Neural progenitor cell (in vitro differentiated cells): ENCODE measurements around the gene SFSWAP. TPM values are rescaled to one million over a fixed set of nuclear protein-coding genes. Genes with fewer than 3 reads are reported as not detected.

Experiments used
- DNase-seq: peaks from one replicate; pipeline ENCODE4 v3.0.0-alpha.2; 2016; ENCODE audit warnings: low spot score
- H2AFZ ChIP-seq: fragments of 200-600 bp; sonication (generic); replicated peaks from 2 replicates; pipeline ENCODE4 v1.6.1; 2016; ENCODE audit warnings: antibody characterized with exemption
- H3F3A ChIP-seq: fragments of 200-600 bp; sonication (generic); 2 replicates; pipeline ENCODE4 v1.6.1; 2016; ENCODE audit warnings: antibody characterized with exemption, low read depth
- H3K27ac ChIP-seq: fragments of 200-600 bp; sonication (generic); 2 replicates; pipeline ENCODE4 v1.5.1; 2016; ENCODE audit warnings: mild to moderate bottlenecking
- H3K27me3 ChIP-seq: fragments of 200-600 bp; sonication (generic); 2 replicates; pipeline ENCODE4 v1.6.1; 2016; ENCODE audit warnings: mild to moderate bottlenecking, moderate library complexity
- H3K36me3 ChIP-seq: fragments of 200-600 bp; sonication (generic); 2 replicates; pipeline ENCODE4 v1.5.1; 2016
- H3K4me1 ChIP-seq: fragments of 200-600 bp; sonication (generic); 2 replicates; pipeline ENCODE4 v1.6.1; 2016; ENCODE audit warnings: mixed run types
- H3K4me2 ChIP-seq: fragments of 200-600 bp; sonication (generic); 2 replicates; pipeline ENCODE4 v1.6.1; 2016
- H3K4me3 ChIP-seq: fragments of 200-600 bp; sonication (generic); 2 replicates; pipeline ENCODE4 v1.5.1; 2016
- H3K79me2 ChIP-seq: fragments of 200-600 bp; sonication (generic); 2 replicates; pipeline ENCODE4 v1.6.1; 2016; ENCODE audit warnings: low read depth
- H3K9ac ChIP-seq: fragments of 200-600 bp; sonication (generic); 2 replicates; pipeline ENCODE4 v1.6.1; 2016
- H3K9me3 ChIP-seq: fragments of 200-600 bp; sonication (generic); 2 replicates; pipeline ENCODE4 v1.5.1; 2016; ENCODE audit warnings: low read depth
- H4K20me1 ChIP-seq: fragments of 200-600 bp; sonication (generic); 2 replicates; pipeline ENCODE4 v1.6.1; 2016; ENCODE audit warnings: low read depth
- H3K27ac Mint-ChIP-seq: 3 replicates; pipeline ENCODE4 v1.8.0; 2021; ENCODE audit warnings: mixed read lengths
- H3K27me3 Mint-ChIP-seq: 2 replicates; pipeline ENCODE4 v1.8.0; 2022; ENCODE audit warnings: low read depth, mild to moderate bottlenecking, inconsistent platforms, moderate library complexity, mixed read lengths; ENCODE audit not compliant: insufficient read depth
- H3K36me3 Mint-ChIP-seq: 3 replicates; pipeline ENCODE4 v1.8.0; 2021; ENCODE audit warnings: mixed read lengths
- H3K4me1 Mint-ChIP-seq: 3 replicates; pipeline ENCODE4 v1.8.0; 2021; ENCODE audit warnings: mixed read lengths
- H3K4me3 Mint-ChIP-seq: 3 replicates; pipeline ENCODE4 v1.8.0; 2021; ENCODE audit warnings: mild to moderate bottlenecking, moderate library complexity, mixed read lengths
- H3K9me3 Mint-ChIP-seq: 3 replicates; pipeline ENCODE4 v1.8.0; 2020; ENCODE audit warnings: mixed read lengths
- CTCF ChIP-seq: fragments of 200-600 bp; sonication (generic); IDR thresholded peaks from 2 replicates; pipeline ENCODE4 v1.5.1; 2017; ENCODE audit warnings: antibody characterized with exemption, mild to moderate bottlenecking
- EZH2 ChIP-seq: fragments of 200-600 bp; sonication (generic); IDR thresholded peaks from 2 replicates; pipeline ENCODE4 v1.6.1; 2017; ENCODE audit warnings: antibody characterized with exemption, mild to moderate bottlenecking, moderate library complexity
- EZH2phosphoT487 ChIP-seq: fragments of 200-600 bp; sonication (generic); IDR thresholded peaks from 2 replicates; pipeline ENCODE4 v1.6.1; 2017; ENCODE audit warnings: antibody characterized with exemption
- total RNA-seq: library from RNA; depleted of rRNA; stranded (reverse); fragments of >200 nt; gene quantifications from 2 replicates; pipeline ENCODE4 v1.2.3, GENCODE V29; 2015; ENCODE audit warnings: low replicate concordance

Gene SFSWAP
- total RNA-seq, 1 donor from 2014 or later: 37.0 TPM

GRCh38 chr12:131844656-131845055 lies 133.8 kb downstream of the SFSWAP start:
- Mint-ChIP-seq H3K27ac (no peak overlapping the region), H3K27me3 (peaks cover 8% of the 10 kb centered on the region), H3K9me3 (no peaks in the 10 kb centered on the region), H3K36me3 (no peaks in the 10 kb centered on the region), H3K4me3 (no peak overlapping the region), H3K4me1 (no peaks in the 10 kb centered on the region)
- Histone ChIP-seq H3K9ac (no peak overlapping the region), H3K79me2 (no peaks in the 10 kb centered on the region), H4K20me1 (no peaks in the 10 kb centered on the region), H3K27me3 (no peaks in the 10 kb centered on the region), H3K4me1 (no peaks in the 10 kb centered on the region), H3K36me3 (no peaks in the 10 kb centered on the region), H3K4me3 (no peak overlapping the region), H3K27ac (no peak overlapping the region), H3F3A (no peaks in the 10 kb centered on the region), H3K4me2 (no peak overlapping the region), H3K9me3 (no peaks in the 10 kb centered on the region), H2AFZ (no peak overlapping the region)
- no peak for TF ChIP-seq CTCF
- TF ChIP-seq EZH2: no peak
- TF ChIP-seq EZH2phosphoT487: no peak
- DNase-seq: no peak

- Histone ChIP-seq H3K9ac (no peak overlapping the region), H3K27ac (no peak overlapping the region), H3K79me2 (no peaks in the 10 kb centered on the region), H3F3A (no peaks in the 10 kb centered on the region), H2AFZ (no peak overlapping the region), H4K20me1 (no peaks in the 10 kb centered on the region), H3K4me2 (no peak overlapping the region), H3K36me3 (no peaks in the 10 kb centered on the region), H3K27me3 (no peaks in the 10 kb centered on the region), H3K9me3 (no peaks in the 10 kb centered on the region), H3K4me1 (no peaks in the 10 kb centered on the region), H3K4me3 (no peak overlapping the region)
- TF ChIP-seq CTCF (no peak), EZH2phosphoT487 (no peak), EZH2 (no peak)
- H3K4me3 Mint-ChIP-seq: peak overlapping the region; percentile 15
- H3K27me3 Mint-ChIP-seq: peaks cover 5% of the 10 kb centered on the region
- DNase-seq: no peak
- no peak overlapping the region for H3K27ac Mint-ChIP-seq
- H3K36me3 Mint-ChIP-seq: no peaks in the 10 kb centered on the region
- no peaks in the 10 kb centered on the region for H3K9me3 Mint-ChIP-seq
- H3K4me1 Mint-ChIP-seq: no peaks in the 10 kb centered on the region
Measured at GRCh38 chr12:131845121-131845520, 134.2 kb downstream of the SFSWAP start.

GRCh38 chr12:131847456-131847855 lies 136.6 kb downstream of the SFSWAP start:
- Histone ChIP-seq H2AFZ (no peak overlapping the region), H3K79me2 (no peaks in the 10 kb centered on the region), H3K27ac (no peak overlapping the region), H3K36me3 (no peaks in the 10 kb centered on the region), H4K20me1 (no peaks in the 10 kb centered on the region), H3K9ac (no peak overlapping the region), H3K4me1 (no peaks in the 10 kb centered on the region), H3K4me2 (no peak overlapping the region), H3K27me3 (no peaks in the 10 kb centered on the region), H3F3A (no peaks in the 10 kb centered on the region), H3K9me3 (no peaks in the 10 kb centered on the region), H3K4me3 (no peak overlapping the region)
- TF ChIP-seq EZH2phosphoT487 (no peak), EZH2 (no peak), CTCF (no peak)
- no peak for DNase-seq
- no peak overlapping the region for H3K4me3 Mint-ChIP-seq
- H3K9me3 Mint-ChIP-seq: no peaks in the 10 kb centered on the region
- no peaks in the 10 kb centered on the region for H3K36me3 Mint-ChIP-seq
- H3K27me3 Mint-ChIP-seq: peaks cover 5% of the 10 kb centered on the region
- H3K27ac Mint-ChIP-seq: no peak overlapping the region
- H3K4me1 Mint-ChIP-seq: no peaks in the 10 kb centered on the region
